PFSK-1 (cell line): ENCODE measurements around the gene STARD13.

Source experiments
- FOXP2 ChIP-seq: optimal IDR thresholded peaks from 2 replicates; pipeline ENCODE3; 2011; ENCODE audit warnings: borderline replicate concordance, control low read depth, inconsistent platforms; ENCODE audit not compliant: insufficient read depth; ENCODE audit errors: extremely low read length, extremely low read depth
- POLR2AphosphoS5 ChIP-seq: IDR thresholded peaks from 2 replicates; pipeline ENCODE4 v1.6.1; 2012; ENCODE audit warnings: low read depth, mild to moderate bottlenecking, control low read depth, low read length, moderate library complexity
- SIN3A ChIP-seq: IDR thresholded peaks from 2 replicates; pipeline ENCODE4 v1.6.1; 2012; ENCODE audit warnings: mild to moderate bottlenecking, low read length, moderate library complexity, borderline replicate concordance; ENCODE audit not compliant: insufficient read depth
- TAF1 ChIP-seq: IDR thresholded peaks from 2 replicates; pipeline ENCODE4 v1.6.1; 2012; ENCODE audit warnings: low read length, control low read depth, borderline replicate concordance; ENCODE audit not compliant: insufficient read depth
- TF ChIP-seq, protein P1 (sequence below), 2 experiments: IDR thresholded peaks; 2 replicates each; pipeline versions ENCODE4 v1.6.1 to v1.8.0; 2011 to 2012; ENCODE audit warnings: low read depth in 2 of 2, low read length in 2 of 2, control low read depth in 1 of 2, inconsistent platforms in 1 of 2, mild to moderate bottlenecking in 1 of 2, moderate library complexity in 1 of 2; ENCODE audit not compliant: insufficient read depth in 1 of 2

STARD13 gene

DNA sequence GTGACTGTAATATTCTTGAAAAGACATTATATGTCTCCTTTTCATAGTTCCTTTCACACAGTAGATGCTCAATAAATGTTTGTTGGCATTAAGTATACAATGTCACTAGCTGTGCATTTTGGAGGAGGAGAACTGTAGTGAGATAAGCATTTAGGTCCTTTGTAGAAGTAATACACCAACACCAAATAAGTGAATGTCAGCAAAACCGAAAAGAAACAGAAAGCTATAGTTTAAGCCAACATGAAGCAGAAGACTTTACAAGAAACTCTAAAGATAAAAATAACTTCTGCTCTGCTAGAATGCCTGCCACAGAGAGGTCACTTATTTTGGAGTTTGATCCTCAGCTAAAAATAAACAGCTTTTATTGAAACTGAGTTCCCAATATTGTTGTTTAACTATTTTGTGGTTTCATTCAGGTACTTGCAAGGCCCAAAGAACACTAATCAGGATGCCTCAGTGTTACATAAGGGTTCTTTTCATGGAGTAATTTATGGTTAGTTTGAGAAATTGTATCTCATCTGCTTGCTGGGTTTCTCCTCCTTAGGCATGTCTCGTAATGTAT, 86.2 kb downstream of the STARD13 start:
- TF ChIP-seq TAF1 (no peak), POLR2AphosphoS5 (no peak), FOXP2 (no peak), SIN3A (no peak)
- TF ChIP-seq, protein P1, sequence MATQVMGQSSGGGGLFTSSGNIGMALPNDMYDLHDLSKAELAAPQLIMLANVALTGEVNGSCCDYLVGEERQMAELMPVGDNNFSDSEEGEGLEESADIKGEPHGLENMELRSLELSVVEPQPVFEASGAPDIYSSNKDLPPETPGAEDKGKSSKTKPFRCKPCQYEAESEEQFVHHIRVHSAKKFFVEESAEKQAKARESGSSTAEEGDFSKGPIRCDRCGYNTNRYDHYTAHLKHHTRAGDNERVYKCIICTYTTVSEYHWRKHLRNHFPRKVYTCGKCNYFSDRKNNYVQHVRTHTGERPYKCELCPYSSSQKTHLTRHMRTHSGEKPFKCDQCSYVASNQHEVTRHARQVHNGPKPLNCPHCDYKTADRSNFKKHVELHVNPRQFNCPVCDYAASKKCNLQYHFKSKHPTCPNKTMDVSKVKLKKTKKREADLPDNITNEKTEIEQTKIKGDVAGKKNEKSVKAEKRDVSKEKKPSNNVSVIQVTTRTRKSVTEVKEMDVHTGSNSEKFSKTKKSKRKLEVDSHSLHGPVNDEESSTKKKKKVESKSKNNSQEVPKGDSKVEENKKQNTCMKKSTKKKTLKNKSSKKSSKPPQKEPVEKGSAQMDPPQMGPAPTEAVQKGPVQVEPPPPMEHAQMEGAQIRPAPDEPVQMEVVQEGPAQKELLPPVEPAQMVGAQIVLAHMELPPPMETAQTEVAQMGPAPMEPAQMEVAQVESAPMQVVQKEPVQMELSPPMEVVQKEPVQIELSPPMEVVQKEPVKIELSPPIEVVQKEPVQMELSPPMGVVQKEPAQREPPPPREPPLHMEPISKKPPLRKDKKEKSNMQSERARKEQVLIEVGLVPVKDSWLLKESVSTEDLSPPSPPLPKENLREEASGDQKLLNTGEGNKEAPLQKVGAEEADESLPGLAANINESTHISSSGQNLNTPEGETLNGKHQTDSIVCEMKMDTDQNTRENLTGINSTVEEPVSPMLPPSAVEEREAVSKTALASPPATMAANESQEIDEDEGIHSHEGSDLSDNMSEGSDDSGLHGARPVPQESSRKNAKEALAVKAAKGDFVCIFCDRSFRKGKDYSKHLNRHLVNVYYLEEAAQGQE (IDR thresholded peaks at IDR 0.05; ENCODE audit: insufficient read depth in 1 of 2, low read depth in 2 of 2, low read length in 2 of 2): no peak

DNA sequence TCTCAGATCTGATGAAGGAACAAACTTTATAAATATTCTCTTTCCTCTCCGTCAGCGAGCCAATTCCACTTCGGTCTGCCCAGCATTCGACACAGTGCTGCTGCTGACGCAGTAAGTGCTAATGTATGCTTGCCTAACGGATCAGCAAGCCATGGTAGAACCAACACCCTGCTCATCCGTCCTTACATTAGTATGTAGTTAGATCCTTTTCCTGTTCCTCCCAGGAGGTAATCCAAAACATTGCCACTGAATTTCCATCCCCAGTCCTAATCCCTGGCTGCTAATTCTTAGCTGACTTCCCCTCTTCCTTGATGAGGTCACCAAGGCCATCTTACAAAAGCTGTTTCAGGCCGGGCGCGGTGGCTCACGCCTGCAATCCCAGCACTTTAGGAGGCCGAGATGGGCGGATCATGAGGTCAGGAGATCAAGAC, 88.0 kb downstream of the STARD13 start:
- TF ChIP-seq TAF1 (no peak), FOXP2 (no peak), SIN3A (no peak)

DNA sequence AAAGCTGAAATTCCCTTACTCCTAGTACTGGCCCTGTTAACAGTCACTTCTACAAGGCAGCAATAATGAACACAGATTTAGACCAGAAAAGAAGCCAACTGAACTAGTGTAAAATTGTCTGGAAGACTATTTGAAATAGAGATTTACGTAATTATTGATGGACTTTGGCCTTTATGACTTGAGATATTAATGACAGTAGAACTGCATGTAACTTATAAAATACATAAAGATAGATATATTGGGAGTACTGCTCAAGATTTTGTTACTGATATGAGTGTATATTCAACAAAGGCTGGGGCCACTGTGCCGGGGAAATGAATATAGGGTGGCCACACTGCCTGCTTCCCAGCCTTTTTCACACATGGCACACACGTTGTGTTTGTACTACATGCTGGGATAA, 88.8 kb downstream of the STARD13 start:
- TF ChIP-seq SIN3A (no peak), POLR2AphosphoS5 (no peak), FOXP2 (no peak), TAF1 (no peak)
- TF ChIP-seq, protein P1 (IDR thresholded peaks at IDR 0.05; ENCODE audit: insufficient read depth in 1 of 2, low read depth in 2 of 2, low read length in 2 of 2): no peak

DNA sequence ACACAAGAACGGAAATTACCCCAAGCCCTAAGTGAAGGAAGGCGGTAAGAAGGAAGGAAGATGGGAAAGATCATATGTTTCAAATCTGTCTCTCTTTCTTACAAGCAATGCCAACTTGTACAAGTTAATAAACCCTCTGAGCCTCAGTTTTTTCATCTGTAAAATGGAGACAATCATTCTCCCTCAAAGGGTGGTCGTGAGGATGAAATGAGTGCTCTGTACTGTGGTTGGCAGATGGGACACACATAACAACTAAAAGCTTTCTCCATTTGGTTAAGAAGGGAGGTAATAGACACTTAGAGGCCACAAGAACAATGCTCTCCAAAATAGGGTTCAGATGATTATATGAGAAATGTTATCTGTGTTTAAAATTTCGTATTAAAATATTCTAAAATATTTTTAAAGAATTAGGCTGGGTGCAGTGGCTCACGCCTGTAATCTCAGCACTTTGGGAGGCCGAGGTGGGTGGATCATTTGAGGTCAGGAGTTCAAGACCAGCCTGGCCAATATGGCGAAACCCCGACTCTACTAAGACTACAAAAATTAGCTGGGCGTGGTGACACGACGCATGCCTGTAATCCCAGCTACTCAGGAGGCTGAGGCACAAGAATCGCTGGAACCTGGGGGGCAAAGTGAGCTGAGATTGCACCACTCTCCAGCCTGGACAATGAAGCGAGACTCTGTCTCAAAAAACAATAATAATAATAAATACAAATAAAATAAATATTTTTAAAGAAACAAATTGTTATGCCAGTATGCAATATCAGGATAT, 89.7 kb downstream of the STARD13 start:
- TF ChIP-seq POLR2AphosphoS5 (no peak), SIN3A (no peak), FOXP2 (no peak), TAF1 (no peak)
- TF ChIP-seq, protein P1 (IDR thresholded peaks at IDR 0.05; ENCODE audit: insufficient read depth in 1 of 2, low read depth in 2 of 2, low read length in 2 of 2): no peak

DNA sequence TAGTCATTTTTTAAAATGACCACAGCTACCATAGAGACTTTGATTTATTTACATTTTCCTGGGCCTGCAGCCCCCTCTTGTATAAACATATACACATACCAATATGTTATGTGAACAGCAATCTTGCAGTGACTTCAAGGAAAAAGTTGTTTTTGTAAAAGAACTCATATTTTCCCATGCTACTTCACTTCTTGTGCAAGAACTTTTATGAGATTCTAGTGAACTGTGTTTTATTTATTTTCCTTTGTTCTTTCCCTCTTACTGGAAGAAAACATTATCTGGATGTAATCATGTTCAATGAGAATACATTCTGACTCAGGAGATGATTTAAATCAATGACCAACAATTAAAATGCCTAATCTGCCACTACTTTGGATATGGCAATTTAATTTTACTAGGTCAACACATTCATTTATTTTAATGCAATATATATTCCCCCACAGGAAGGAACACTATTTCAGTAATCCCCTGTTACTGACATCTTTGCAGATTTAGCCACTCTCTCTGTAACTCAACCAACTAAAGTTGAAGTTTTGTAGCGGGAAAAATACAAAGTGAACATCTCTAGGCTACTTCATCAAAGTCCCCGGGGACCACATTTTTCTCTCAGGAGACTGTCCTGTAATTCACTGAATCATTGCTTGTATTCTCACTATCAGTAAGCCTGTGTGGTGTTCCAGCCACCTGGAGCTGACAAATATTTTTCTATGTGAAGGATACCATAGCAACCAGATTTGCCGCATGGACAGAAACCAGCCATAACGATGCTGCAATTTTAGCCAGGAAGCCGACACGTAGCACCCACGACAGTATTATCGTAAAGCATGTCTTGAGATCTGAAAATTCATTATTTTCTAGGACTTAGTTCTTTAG, 90.5 kb downstream of the STARD13 start:
- no peak for TF ChIP-seq TAF1
- TF ChIP-seq POLR2AphosphoS5: no peak
- TF ChIP-seq, protein P1 (IDR thresholded peaks at IDR 0.05; ENCODE audit: insufficient read depth in 1 of 2, low read depth in 2 of 2, low read length in 2 of 2): no peak
- no peak for TF ChIP-seq FOXP2
- TF ChIP-seq SIN3A: no peak
